Measurements from ENCODE around the gene TOPAZ1. TPM values are rescaled to one million over a fixed set of nuclear protein-coding genes. Genes with fewer than 3 reads are reported as not detected.

TOPAZ1 gene
- total and polyA plus RNA-seq, 9 of the 15 experiments (the other 6 are each of a cell fraction or from before 2014, with no cell fraction given): 0.01 TPM; not detected in 8

DNA sequence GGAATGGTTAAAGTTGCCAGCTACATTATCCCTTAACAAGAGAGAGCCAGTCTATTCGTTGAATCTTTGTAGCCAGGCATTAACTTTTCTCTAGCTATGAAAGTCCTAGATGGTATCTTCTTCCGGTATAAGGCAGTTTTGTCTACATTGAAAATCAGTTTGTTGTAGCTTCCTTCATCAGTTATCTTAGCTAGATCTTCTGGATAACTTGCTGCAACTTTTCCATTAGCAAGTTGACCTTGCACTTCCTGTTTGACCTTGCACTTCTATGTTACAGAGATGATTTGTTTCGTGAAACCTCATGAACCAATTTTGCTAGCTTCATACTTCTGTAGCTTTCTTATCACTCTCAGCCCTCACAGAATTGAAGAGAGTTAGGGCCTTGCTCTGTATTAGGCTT, 24.1 kb downstream of the TOPAZ1 start (continued):
- TF ChIP-seq ATF6 (CRISPR knock-in tag; IDR thresholded peaks at IDR 0.05) (no peak), ZNF785 (CRISPR knock-in tag; IDR thresholded peaks at IDR 0.05) (no peak), ARID1B (IDR thresholded peaks at IDR 0.05) (0 out of 2 replicates have a peak, but pooled peaks have one; percentile 13), EP300 (IDR thresholded peaks at IDR 0.05; ENCODE audit: low read length) (0 out of 2 replicates have a peak, but pooled peaks have one; percentile 21), ZBTB34 (CRISPR knock-in tag; IDR thresholded peaks at IDR 0.05) (no peak), NR3C1 (CRISPR knock-in tag; IDR thresholded peaks at IDR 0.05) (no peak), SPI1 (IDR thresholded peaks at IDR 0.05; ENCODE audit: borderline replicate concordance, low read depth, low read length) (peak; percentile 48; the same call in 1 of the 2 replicates), NR2C1 (IDR thresholded peaks at IDR 0.05) (no peak), NR2C1 (tag; IDR thresholded peaks at IDR 0.05) (0 out of 2 replicates have a peak, but pooled peaks have one; percentile 14), NUFIP1 (IDR thresholded peaks at IDR 0.05; ENCODE audit: partially characterized antibody) (no peak), TCF7L2 (IDR thresholded peaks at IDR 0.05; ENCODE audit: low read depth, low read length) (no peak), ARID4B (CRISPR knock-in tag; IDR thresholded peaks at IDR 0.05) (no peak), ELF1 (tag; IDR thresholded peaks at IDR 0.05) (peak; percentile 52; the same call in 1 of the 2 replicates), ATF1 (CRISPR knock-in tag; IDR thresholded peaks at IDR 0.05) (no peak), ATF1 (tag; IDR thresholded peaks at IDR 0.05) (no peak), MTA3 (IDR thresholded peaks at IDR 0.05; ENCODE audit: borderline replicate concordance) (no peak), HNRNPLL (IDR thresholded peaks at IDR 0.05; ENCODE audit: low read depth, low read length, poor library complexity, severe bottlenecking) (no peak), ESRRA (IDR thresholded peaks at IDR 0.05; ENCODE audit: borderline replicate concordance, low read depth) (peak; percentile 93)
- TF ChIP-seq, protein P1, sequence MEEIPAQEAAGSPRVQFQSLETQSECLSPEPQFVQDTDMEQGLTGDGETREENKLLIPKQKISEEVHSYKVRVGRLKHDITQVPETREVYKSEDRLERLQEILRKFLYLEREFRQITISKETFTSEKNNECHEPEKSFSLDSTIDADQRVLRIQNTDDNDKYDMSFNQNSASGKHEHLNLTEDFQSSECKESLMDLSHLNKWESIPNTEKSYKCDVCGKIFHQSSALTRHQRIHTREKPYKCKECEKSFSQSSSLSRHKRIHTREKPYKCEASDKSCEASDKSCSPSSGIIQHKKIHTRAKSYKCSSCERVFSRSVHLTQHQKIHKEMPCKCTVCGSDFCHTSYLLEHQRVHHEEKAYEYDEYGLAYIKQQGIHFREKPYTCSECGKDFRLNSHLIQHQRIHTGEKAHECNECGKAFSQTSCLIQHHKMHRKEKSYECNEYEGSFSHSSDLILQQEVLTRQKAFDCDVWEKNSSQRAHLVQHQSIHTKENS (CRISPR knock-in tag; IDR thresholded peaks at IDR 0.05): 0 out of 2 replicates have a peak, but pooled peaks have one; percentile 12

Measured in K562 (cell line).